HG03439 (cell line): ENCODE measurements around the gene CD47.

Experiments used
- ATAC-seq: cut with Tn5 transposase; IDR thresholded peaks from one replicate; pipeline ENCODE4 v1.9.1; 2021; ENCODE audit warnings: mild to moderate bottlenecking, moderate library complexity; ENCODE audit not compliant: unreplicated experiment

Gene CD47

GRCh38 chr3:108017587-108017986 lies 73.2 kb downstream of the CD47 start:
- ATAC-seq: no peak

- ATAC-seq: no peak
Observed at GRCh38 chr3:108014943-108015342, 75.9 kb downstream of the CD47 start.

GRCh38 chr3:108013141-108014055 lies 77.4 kb downstream of the CD47 start:
- no peak for ATAC-seq

GRCh38 chr3:108012304-108012703 lies 78.5 kb downstream of the CD47 start:
- ATAC-seq: no peak

- ATAC-seq: no peak
Observed at GRCh38 chr3:108011616-108012015, 79.2 kb downstream of the CD47 start.

- ATAC-seq: no peak
Observed at GRCh38 chr3:108008931-108009639, 81.7 kb downstream of the CD47 start.

GRCh38 chr3:108008106-108008505 lies 82.7 kb downstream of the CD47 start:
- ATAC-seq: no peak

- no peak for ATAC-seq
Observed at GRCh38 chr3:108006881-108007331, 83.9 kb downstream of the CD47 start.

- no peak for ATAC-seq
Observed at GRCh38 chr3:108006077-108006771, 84.6 kb downstream of the CD47 start.

- ATAC-seq: no peak
Observed at GRCh38 chr3:108004647-108005046, 86.2 kb downstream of the CD47 start.

GRCh38 chr3:108001457-108001856 lies 89.4 kb downstream of the CD47 start:
- no peak for ATAC-seq

- no peak for ATAC-seq
Observed at GRCh38 chr3:107999215-107999775, 91.5 kb downstream of the CD47 start.

- no peak for ATAC-seq
Observed at GRCh38 chr3:107997671-107998070, 93.2 kb downstream of the CD47 start.

- ATAC-seq: no peak
Observed at GRCh38 chr3:107995823-107996222, 95.0 kb downstream of the CD47 start.

GRCh38 chr3:107994956-107995715 lies 95.7 kb downstream of the CD47 start:
- ATAC-seq: no peak

GRCh38 chr3:107994181-107994580 lies 96.7 kb downstream of the CD47 start:
- no peak for ATAC-seq

GRCh38 chr3:107993771-107994170 lies 97.1 kb downstream of the CD47 start:
- ATAC-seq: no peak
